Neural crest cell (in vitro differentiated cells): ENCODE data around the gene AGMO. TPM values are rescaled to one million over a fixed set of nuclear protein-coding genes. Genes with fewer than 3 reads are reported as not detected.

Source experiments
- DNase-seq: peaks from one replicate; pipeline ENCODE4 v3.0.0; 2021; ENCODE audit warnings: low read depth, mixed read lengths, low spot score
- H3K27ac Mint-ChIP-seq: one replicate; pipeline ENCODE4 v1.8.0; 2021; ENCODE audit warnings: mild to moderate bottlenecking, mixed read lengths; ENCODE audit not compliant: unreplicated experiment
- H3K27me3 Mint-ChIP-seq: 2 replicates; pipeline ENCODE4 v1.8.0; 2021; ENCODE audit warnings: low read depth, mild to moderate bottlenecking, mixed read lengths
- H3K36me3 Mint-ChIP-seq: 2 replicates; pipeline ENCODE4 v1.8.0; 2021; ENCODE audit warnings: low read depth, mild to moderate bottlenecking, mixed read lengths
- H3K4me1 Mint-ChIP-seq: 2 replicates; pipeline ENCODE4 v1.8.0; 2021; ENCODE audit warnings: mixed read lengths
- H3K4me3 Mint-ChIP-seq: one replicate; pipeline ENCODE4 v1.8.0; 2021; ENCODE audit warnings: mild to moderate bottlenecking, mixed read lengths
- H3K9me3 Mint-ChIP-seq: 2 replicates; pipeline ENCODE4 v1.8.0; 2021; ENCODE audit warnings: mixed read lengths
- CTCF ChIP-seq: fragments of 200-600 bp; sonication (generic); conservative IDR thresholded peaks from 2 replicates; pipeline ENCODE4 v1.5.0; 2021; ENCODE audit warnings: antibody characterized with exemption, mild to moderate bottlenecking
- total RNA-seq: library from RNA; stranded (reverse); gene quantifications from 2 replicates; pipeline ENCODE4 v1.2.1, GENCODE V29; 2021

AGMO gene
- total RNA-seq, 1 donor from 2014 or later: 0.51 TPM

- no peak for TF ChIP-seq CTCF
- H3K4me1 Mint-ChIP-seq: no peaks in the 10 kb centered on the region
- H3K27me3 Mint-ChIP-seq: no peaks in the 10 kb centered on the region
- no peak for DNase-seq
- H3K36me3 Mint-ChIP-seq: peaks cover 2% of the 10 kb centered on the region
- no peak overlapping the region for H3K4me3 Mint-ChIP-seq
- H3K9me3 Mint-ChIP-seq: peaks cover 7% of the 10 kb centered on the region
- H3K27ac Mint-ChIP-seq: no peak overlapping the region
Measured at GRCh38 chr7:15470825-15471668, 90.8 kb downstream of the AGMO start.

- Mint-ChIP-seq H3K36me3 (no peaks in the 10 kb centered on the region), H3K27ac (no peak overlapping the region), H3K4me1 (no peaks in the 10 kb centered on the region), H3K27me3 (no peaks in the 10 kb centered on the region), H3K9me3 (no peaks in the 10 kb centered on the region), H3K4me3 (no peak overlapping the region)
- DNase-seq: no peak
- no peak for TF ChIP-seq CTCF
Measured at GRCh38 chr7:15464667-15465121, 97.1 kb downstream of the AGMO start.

- no peaks in the 10 kb centered on the region for H3K27me3 Mint-ChIP-seq
- no peak for DNase-seq
- no peak overlapping the region for H3K27ac Mint-ChIP-seq
- no peaks in the 10 kb centered on the region for H3K36me3 Mint-ChIP-seq
- peaks cover 4% of the 10 kb centered on the region for H3K4me1 Mint-ChIP-seq
- no peak for TF ChIP-seq CTCF
- no peaks in the 10 kb centered on the region for H3K9me3 Mint-ChIP-seq
- H3K4me3 Mint-ChIP-seq: no peak overlapping the region
Measured at GRCh38 chr7:15463801-15464666, 97.8 kb downstream of the AGMO start.

GRCh38 chr7:15462721-15463389 lies 99.0 kb downstream of the AGMO start:
- no peaks in the 10 kb centered on the region for H3K9me3 Mint-ChIP-seq
- H3K36me3 Mint-ChIP-seq: no peaks in the 10 kb centered on the region
- no peak overlapping the region for H3K4me3 Mint-ChIP-seq
- no peak for DNase-seq
- H3K4me1 Mint-ChIP-seq: peaks cover 4% of the 10 kb centered on the region
- no peak overlapping the region for H3K27ac Mint-ChIP-seq
- H3K27me3 Mint-ChIP-seq: no peaks in the 10 kb centered on the region
- TF ChIP-seq CTCF: no peak

- Mint-ChIP-seq H3K9me3 (no peaks in the 10 kb centered on the region), H3K27me3 (no peaks in the 10 kb centered on the region), H3K4me1 (peaks cover 4% of the 10 kb centered on the region), H3K4me3 (no peak overlapping the region), H3K27ac (no peak overlapping the region), H3K36me3 (no peaks in the 10 kb centered on the region)
- DNase-seq: no peak
- TF ChIP-seq CTCF: no peak
Measured at GRCh38 chr7:15461576-15461975, 100.2 kb downstream of the AGMO start.
